Cardiac fibroblast (primary cell): ENCODE data around the gene TAS2R39.
A peak's percentile ranks its signal among the peaks of the same experiment; 100 is the strongest.

Experiments used
- DNase-seq, 2 donors: peaks; one replicate each; pipeline versions ENCODE4 v3.0.0 to v3.0.0-alpha.2; 2010; ENCODE audit warnings: low read depth in 2 of 2
- H3K4me3 ChIP-seq, 2 donors: replicated peaks in 1 of 2; 1 replicate in 1 of 2; 2 replicates in 1 of 2; pipeline ENCODE4 v1.5.1; 2011; ENCODE audit warnings: low read depth in 2 of 2, low read length in 2 of 2, mild to moderate bottlenecking in 2 of 2, moderate library complexity in 1 of 2
- TF ChIP-seq, protein P1 (sequence below): IDR thresholded peaks from one replicate; pipeline ENCODE4 v1.5.1; 2011; ENCODE audit warnings: low read depth, mild to moderate bottlenecking, low read length, inconsistent platforms

Gene TAS2R39

DNA sequence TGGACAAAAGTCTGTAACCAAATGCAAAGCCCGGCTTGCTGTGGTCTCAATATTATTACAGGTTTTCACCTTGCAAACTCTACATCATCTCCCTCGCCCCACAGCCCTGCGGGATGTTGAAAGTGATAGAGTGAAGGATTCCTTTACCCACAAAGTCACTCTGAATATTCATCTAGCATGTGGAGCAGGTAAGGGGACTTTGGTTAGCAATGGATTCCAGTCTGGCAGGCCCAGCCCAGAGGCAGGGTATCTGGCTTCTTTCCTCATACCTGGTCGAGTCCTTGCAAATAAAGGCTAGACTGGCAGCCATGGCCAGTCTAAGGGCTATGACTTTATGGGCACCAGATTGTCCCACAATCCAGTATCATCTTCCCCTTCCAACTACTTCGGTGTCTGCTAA is 41.8 kb downstream of the TAS2R39 start:
- no peak overlapping the region for H3K4me3 ChIP-seq
- no peak for DNase-seq
- TF ChIP-seq, protein P1, sequence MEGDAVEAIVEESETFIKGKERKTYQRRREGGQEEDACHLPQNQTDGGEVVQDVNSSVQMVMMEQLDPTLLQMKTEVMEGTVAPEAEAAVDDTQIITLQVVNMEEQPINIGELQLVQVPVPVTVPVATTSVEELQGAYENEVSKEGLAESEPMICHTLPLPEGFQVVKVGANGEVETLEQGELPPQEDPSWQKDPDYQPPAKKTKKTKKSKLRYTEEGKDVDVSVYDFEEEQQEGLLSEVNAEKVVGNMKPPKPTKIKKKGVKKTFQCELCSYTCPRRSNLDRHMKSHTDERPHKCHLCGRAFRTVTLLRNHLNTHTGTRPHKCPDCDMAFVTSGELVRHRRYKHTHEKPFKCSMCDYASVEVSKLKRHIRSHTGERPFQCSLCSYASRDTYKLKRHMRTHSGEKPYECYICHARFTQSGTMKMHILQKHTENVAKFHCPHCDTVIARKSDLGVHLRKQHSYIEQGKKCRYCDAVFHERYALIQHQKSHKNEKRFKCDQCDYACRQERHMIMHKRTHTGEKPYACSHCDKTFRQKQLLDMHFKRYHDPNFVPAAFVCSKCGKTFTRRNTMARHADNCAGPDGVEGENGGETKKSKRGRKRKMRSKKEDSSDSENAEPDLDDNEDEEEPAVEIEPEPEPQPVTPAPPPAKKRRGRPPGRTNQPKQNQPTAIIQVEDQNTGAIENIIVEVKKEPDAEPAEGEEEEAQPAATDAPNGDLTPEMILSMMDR, result no peak

DNA sequence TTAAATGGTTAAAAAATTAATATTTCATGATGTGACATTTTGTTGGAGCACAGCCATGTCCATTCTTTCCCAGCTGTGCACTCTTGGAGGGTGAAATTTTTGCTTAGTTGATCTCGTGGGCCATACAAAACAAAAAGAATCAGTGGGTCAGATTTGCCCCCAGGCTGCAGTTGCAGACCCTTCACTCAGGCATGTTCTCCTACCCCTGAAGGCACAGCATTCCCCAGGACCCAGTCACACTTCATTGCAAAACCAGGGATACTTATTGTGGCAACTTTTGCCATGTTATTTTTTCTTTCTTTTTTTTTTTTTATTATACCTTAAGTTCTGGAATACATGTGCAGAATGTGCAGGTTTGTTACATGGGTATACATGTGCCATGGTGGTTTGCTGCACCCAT is 44.6 kb downstream of the TAS2R39 start:
- DNase-seq, result peak; percentile 7 to 20
- no peak overlapping the region for H3K4me3 ChIP-seq
- TF ChIP-seq, protein P1, result no peak

DNA sequence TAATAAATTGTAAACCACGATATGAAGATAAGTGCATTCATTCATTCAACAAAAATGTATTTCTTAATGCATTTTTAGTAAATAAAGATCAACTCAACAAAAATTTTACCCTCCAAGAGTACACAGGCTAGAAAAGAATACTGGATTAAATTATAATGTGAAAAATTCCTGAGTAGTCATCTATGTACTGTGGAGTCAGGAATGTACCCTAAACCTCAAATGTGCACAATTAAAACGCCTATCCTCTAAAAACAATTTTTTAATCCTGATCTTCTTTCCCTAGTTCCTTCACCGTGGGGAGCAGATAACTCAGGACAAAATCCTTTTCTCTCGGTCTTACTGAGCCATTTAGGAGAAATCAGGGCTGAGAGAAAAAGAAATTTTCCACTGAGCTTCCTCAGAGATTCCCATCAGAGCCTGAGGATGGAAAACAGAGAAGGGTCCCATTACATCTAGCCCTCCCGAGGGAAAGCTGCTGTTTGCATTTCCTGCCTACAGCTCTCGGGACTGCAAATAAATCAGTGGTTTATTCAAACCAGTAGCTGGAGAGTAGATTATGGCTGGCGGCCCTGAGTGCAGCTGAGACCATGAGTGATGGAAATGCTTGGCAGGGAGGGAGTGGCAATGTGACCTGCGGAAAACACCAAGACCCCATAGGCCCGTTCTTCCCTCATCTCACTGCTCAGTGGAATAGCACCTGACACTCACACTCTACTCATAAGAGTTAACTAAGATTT is 46.0 kb downstream of the TAS2R39 start:
- TF ChIP-seq, protein P1, result no peak
- H3K4me3 ChIP-seq, result no peak overlapping the region
- no peak for DNase-seq

DNA sequence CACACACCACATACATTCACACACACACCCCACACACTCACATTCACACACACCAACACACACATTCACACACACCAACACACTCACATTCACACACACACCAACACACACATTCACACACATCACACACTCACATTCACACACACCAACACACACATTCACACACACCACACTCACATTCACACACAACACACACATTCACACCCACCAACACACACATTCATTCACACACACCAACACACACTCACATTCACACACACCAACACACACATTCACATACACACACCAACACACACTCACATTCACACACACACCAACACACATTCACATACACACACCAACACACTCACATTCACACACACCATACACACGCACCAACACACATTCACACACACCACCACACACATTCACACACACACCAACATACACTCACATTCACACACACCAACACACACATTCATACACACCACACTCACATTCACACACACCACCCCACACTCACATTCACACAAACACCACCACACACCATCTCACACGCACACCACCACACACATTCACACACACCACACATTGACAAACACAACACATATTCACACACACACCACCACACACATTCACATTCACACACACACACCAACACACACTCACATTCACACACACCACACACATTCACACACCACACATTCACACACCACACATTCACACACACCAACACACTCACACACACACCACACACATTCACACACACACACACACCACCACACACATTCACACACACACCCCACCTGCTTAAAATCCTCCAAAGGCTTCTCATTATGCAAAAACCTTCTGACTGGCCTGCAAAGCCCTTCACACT is 47.6 kb downstream of the TAS2R39 start:
- no peak overlapping the region for H3K4me3 ChIP-seq
- TF ChIP-seq, protein P1, result no peak
- DNase-seq, result no peak
